Osteoblast (primary cell): ENCODE results near the gene CPNE1. TPM values are rescaled to one million over a fixed set of nuclear protein-coding genes. Genes with fewer than 3 reads are reported as not detected.

ENCODE experiments used
- DNase-seq: peaks from one replicate; pipeline ENCODE4 v3.0.0; 2011; ENCODE audit warnings: low spot score, mixed read lengths; ENCODE audit not compliant: insufficient read length; ENCODE audit errors: missing footprints
- H2AFZ ChIP-seq: 2 replicates; pipeline ENCODE4 v1.6.0; 2011; ENCODE audit warnings: mild to moderate bottlenecking, low read length
- H3K27ac ChIP-seq: 2 replicates; pipeline ENCODE4 v1.5.1; 2011; ENCODE audit warnings: mild to moderate bottlenecking, low read depth, low read length, moderate library complexity
- H3K27me3 ChIP-seq: 2 replicates; pipeline ENCODE4 v1.6.0; 2012; ENCODE audit warnings: mild to moderate bottlenecking, control low read depth, inconsistent platforms, low read length, moderate library complexity; ENCODE audit not compliant: insufficient read depth
- H3K36me3 ChIP-seq: 2 replicates; pipeline ENCODE4 v1.5.1; 2011; ENCODE audit warnings: mild to moderate bottlenecking, low read length, control low read depth, moderate library complexity; ENCODE audit not compliant: insufficient read depth
- H3K4me1 ChIP-seq: 2 replicates; pipeline ENCODE4 v1.5.1; 2011; ENCODE audit warnings: mild to moderate bottlenecking, low read length, control low read depth, moderate library complexity; ENCODE audit not compliant: insufficient read depth
- H3K4me2 ChIP-seq: 2 replicates; pipeline ENCODE4 v1.6.0; 2011; ENCODE audit warnings: mild to moderate bottlenecking, low read length; ENCODE audit not compliant: insufficient read depth
- H3K4me3 ChIP-seq: fragments of 200-600 bp; sonication (generic); 3 replicates; pipeline ENCODE4 v1.5.1; 2012; ENCODE audit warnings: mild to moderate bottlenecking, low read length, inconsistent platforms; ENCODE audit not compliant: insufficient read depth
- H3K79me2 ChIP-seq: 2 replicates; pipeline ENCODE4 v1.6.0; 2012; ENCODE audit warnings: mild to moderate bottlenecking, low read length, control low read depth, inconsistent platforms; ENCODE audit not compliant: insufficient read depth
- H3K9me3 ChIP-seq: 2 replicates; pipeline ENCODE4 v1.5.1; 2011; ENCODE audit warnings: low read depth, low read length, control low read depth
- H4K20me1 ChIP-seq: 2 replicates; pipeline ENCODE4 v1.6.0; 2012; ENCODE audit warnings: mild to moderate bottlenecking, low read length, control low read depth; ENCODE audit not compliant: insufficient read depth
- CTCF ChIP-seq: IDR thresholded peaks from 2 replicates; pipeline ENCODE4 v1.5.1; 2011; ENCODE audit warnings: mild to moderate bottlenecking, low read depth, low read length, moderate library complexity; ENCODE audit errors: extremely low read depth
- total RNA-seq: library from RNA; depleted of rRNA; stranded (reverse); fragments of >200 nt; gene quantifications from 2 replicates; pipeline ENCODE4 v1.2.3, GENCODE V29; 2012

CPNE1 gene
- total RNA-seq, 1 donor = 165 TPM

- Histone ChIP-seq H4K20me1 (peaks cover 78% of the 10 kb centered on the region), H3K9me3 (no peaks in the 10 kb centered on the region), H3K27me3 (no peaks in the 10 kb centered on the region), H3K4me3 (no peak overlapping the region), H3K36me3 (peaks cover 35% of the 10 kb centered on the region), H2AFZ (no peak overlapping the region), H3K4me2 (no peak overlapping the region), H3K4me1 (no peaks in the 10 kb centered on the region), H3K79me2 (peaks cover 99% of the 10 kb centered on the region), H3K27ac (no peak overlapping the region)
- TF ChIP-seq CTCF = no peak
- DNase-seq = no peak
Measured at GRCh38 chr20:35651958-35652357, 12.7 kb downstream of the CPNE1 start.

- Histone ChIP-seq H3K9me3 (no peaks in the 10 kb centered on the region), H4K20me1 (peaks cover 78% of the 10 kb centered on the region), H3K4me3 (no peak overlapping the region), H3K4me1 (no peaks in the 10 kb centered on the region), H3K36me3 (peaks cover 35% of the 10 kb centered on the region), H3K27me3 (no peaks in the 10 kb centered on the region), H3K79me2 (peaks cover 97% of the 10 kb centered on the region), H2AFZ (no peak overlapping the region), H3K4me2 (no peak overlapping the region), H3K27ac (no peak overlapping the region)
- DNase-seq = no peak
- TF ChIP-seq CTCF = no peak
Measured at GRCh38 chr20:35650632-35651031, 14.1 kb downstream of the CPNE1 start.

GRCh38 chr20:35648836-35649235, 15.9 kb downstream of the CPNE1 start:
- no peaks in the 10 kb centered on the region for H3K4me1 ChIP-seq
- no peak overlapping the region for H3K4me3 ChIP-seq
- H3K27ac ChIP-seq = no peak overlapping the region
- no peak overlapping the region for H2AFZ ChIP-seq
- H3K4me2 ChIP-seq = no peak overlapping the region
- DNase-seq = no peak
- H3K9me3 ChIP-seq = no peaks in the 10 kb centered on the region
- no peaks in the 10 kb centered on the region for H3K27me3 ChIP-seq
- TF ChIP-seq CTCF = no peak
- H3K36me3 ChIP-seq = peaks cover 19% of the 10 kb centered on the region
- H3K79me2 ChIP-seq = peaks cover 97% of the 10 kb centered on the region
- peaks cover 72% of the 10 kb centered on the region for H4K20me1 ChIP-seq

- TF ChIP-seq CTCF = no peak
- H3K4me1 ChIP-seq = no peaks in the 10 kb centered on the region
- H3K27ac ChIP-seq = no peak overlapping the region
- no peak overlapping the region for H3K4me3 ChIP-seq
- H4K20me1 ChIP-seq = peaks cover 58% of the 10 kb centered on the region
- no peaks in the 10 kb centered on the region for H3K27me3 ChIP-seq
- no peak overlapping the region for H3K4me2 ChIP-seq
- no peaks in the 10 kb centered on the region for H3K9me3 ChIP-seq
- peaks cover 96% of the 10 kb centered on the region for H3K79me2 ChIP-seq
- H3K36me3 ChIP-seq = no peaks in the 10 kb centered on the region
- no peak overlapping the region for H2AFZ ChIP-seq
- no peak for DNase-seq
Measured at GRCh38 chr20:35644806-35645205, 19.9 kb downstream of the CPNE1 start.
